Measurements from ENCODE around the gene FAM120B.

GRCh38 chr6:170433163-170434116 lies 126.9 kb downstream of the FAM120B start:
- TF ChIP-seq, protein P1, sequence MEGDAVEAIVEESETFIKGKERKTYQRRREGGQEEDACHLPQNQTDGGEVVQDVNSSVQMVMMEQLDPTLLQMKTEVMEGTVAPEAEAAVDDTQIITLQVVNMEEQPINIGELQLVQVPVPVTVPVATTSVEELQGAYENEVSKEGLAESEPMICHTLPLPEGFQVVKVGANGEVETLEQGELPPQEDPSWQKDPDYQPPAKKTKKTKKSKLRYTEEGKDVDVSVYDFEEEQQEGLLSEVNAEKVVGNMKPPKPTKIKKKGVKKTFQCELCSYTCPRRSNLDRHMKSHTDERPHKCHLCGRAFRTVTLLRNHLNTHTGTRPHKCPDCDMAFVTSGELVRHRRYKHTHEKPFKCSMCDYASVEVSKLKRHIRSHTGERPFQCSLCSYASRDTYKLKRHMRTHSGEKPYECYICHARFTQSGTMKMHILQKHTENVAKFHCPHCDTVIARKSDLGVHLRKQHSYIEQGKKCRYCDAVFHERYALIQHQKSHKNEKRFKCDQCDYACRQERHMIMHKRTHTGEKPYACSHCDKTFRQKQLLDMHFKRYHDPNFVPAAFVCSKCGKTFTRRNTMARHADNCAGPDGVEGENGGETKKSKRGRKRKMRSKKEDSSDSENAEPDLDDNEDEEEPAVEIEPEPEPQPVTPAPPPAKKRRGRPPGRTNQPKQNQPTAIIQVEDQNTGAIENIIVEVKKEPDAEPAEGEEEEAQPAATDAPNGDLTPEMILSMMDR (IDR thresholded peaks at IDR 0.05): no peak
- TF ChIP-seq POLR2A (IDR thresholded peaks at IDR 0.05): no peak

Data from gastroesophageal sphincter (tissue), 3 donors.